Heart left ventricle (tissue), 16 donors: ENCODE data around the gene TMEFF1. TPM values are rescaled to one million over a fixed set of nuclear protein-coding genes. Genes with fewer than 3 reads are reported as not detected.

ENCODE experiments used
- ATAC-seq, 4 donors: fragments of 200-7000 bp; cut with Tn5 transposase; one replicate each; pipeline ENCODE4 v1.9.1; 2020 to 2022; ENCODE audit warnings: moderate library complexity in 4 of 4, mild to moderate bottlenecking in 3 of 4, moderate number of reproducible peaks in 1 of 4
- DNase-seq, 5 donors: peaks; one replicate each; pipeline ENCODE4 v3.0.0-alpha.2; 2020
- H3K27ac ChIP-seq, 12 donors: fragments of 200-600 bp; sonication (generic) in 4 of 12; one replicate each; pipeline versions ENCODE4 v1.5.0 to v1.8.0; 2016 to 2022; ENCODE audit warnings: mild to moderate bottlenecking in 2 of 12
- H3K27me3 ChIP-seq, 9 donors: fragments of 200-600 bp; sonication (generic) in 2 of 9; one replicate each; pipeline versions ENCODE4 v1.5.1 to v1.8.0; 2016 to 2022; ENCODE audit warnings: mild to moderate bottlenecking in 3 of 9
- H3K36me3 ChIP-seq, 9 donors: fragments of 200-600 bp; sonication (generic) in 2 of 9; one replicate each; pipeline versions ENCODE4 v1.5.0 to v1.8.0; 2018 to 2022; ENCODE audit warnings: mild to moderate bottlenecking in 2 of 9
- H3K4me1 ChIP-seq, 12 donors: fragments of 200-600 bp; sonication (generic) in 4 of 12; one replicate each; pipeline versions ENCODE4 v1.5.0 to v1.8.0; 2016 to 2022; ENCODE audit warnings: mild to moderate bottlenecking in 3 of 12
- H3K4me3 ChIP-seq, 12 donors: fragments of 200-600 bp; sonication (generic) in 4 of 12; one replicate each; pipeline versions ENCODE4 v1.5.0 to v1.8.0; 2017 to 2022; ENCODE audit warnings: mild to moderate bottlenecking in 9 of 12, moderate library complexity in 4 of 12
- H3K9me3 ChIP-seq, 12 donors: fragments of 200-600 bp; sonication (generic) in 4 of 12; one replicate each; pipeline versions ENCODE4 v1.5.0 to v1.8.0; 2016 to 2022; ENCODE audit warnings: mild to moderate bottlenecking in 1 of 12
- POLR2A ChIP-seq, 2 donors: fragments of 450-650 bp; IDR thresholded peaks; one replicate each; pipeline ENCODE4 v1.6.1; 2017; ENCODE audit warnings: antibody characterized with exemption in 2 of 2, mild to moderate bottlenecking in 2 of 2, moderate library complexity in 2 of 2
- WGBS, 4 donors: extraction: QIAGEN DNeasy Blood & Tissue Kit in 2 of 4; methylation state at CpG; one replicate each; pipeline versions ENCODE4 v1.1.5 to v1.1.7; 2013 to 2018; 5-methylcytosine and 5-hydroxymethylcytosine counted together
- intact Hi-C, 10 donors: fragments of 100-400 bp; cut with DNase I; formaldehyde crosslinking; loops; one replicate each; pipeline versions ENCODE4 v1.11.1 to v1.14.2; 2022
- long read RNA-seq, 3 donors: library from polyadenylated mRNA; unstranded; transcript quantifications; one replicate each; pipeline ENCODE4 v2.0.0, GENCODE V29; 2020 to 2021
- polyA plus RNA-seq, 2 donors: library from polyadenylated mRNA; stranded (reverse); fragments of 200-250 nt; gene quantifications; one replicate each; pipeline ENCODE4 v1.2.3, GENCODE V29; 2013
- total RNA-seq, 9 donors: library from RNA; depleted of rRNA in 2 of 9; stranded (reverse); fragments of >200 nt in 2 of 9; fragmentation: NEBNext Ultra II Directional in 3 of 9; extraction: Animal tissue kit (Norgen Biotek cat#: 25700) in 3 of 9; gene quantifications; one replicate each; pipeline versions ENCODE4 v1.1.0 to v1.2.4, GENCODE V29; 2016 to 2023
- TF ChIP-seq, protein P1 (sequence below), 12 donors: fragments of 200-600 bp; sonication (generic) in 4 of 12; IDR thresholded peaks; one replicate each; pipeline versions ENCODE4 v1.5.0 to v1.8.0; 2018 to 2022; ENCODE audit warnings: antibody characterized with exemption in 12 of 12, mild to moderate bottlenecking in 5 of 12
- donor health status: ischemic (EF 13 %, LVEDD 7.1; RV severe dilation, severe dysfunction).
- donor health status: healthy with polysubstance abuse.
- donor health status: DM: no; HTN: yes; CAD: no.
- donor health status: DM: no; HTN: no; CAD: no.
- donor health status: ischemic (EF 25% LVEDD 6.9; RV normal size, moderate dysfunction).
- donor health status: ischemic (EF 25% LVEDD 5.7; RV mildly dilated, moderate dysfunction).
- donor health status: healthy.
- donor health status: DM: yes; HTN: yes; CAD: no.
- donor health status: ischemic (EF 35%, LVEDD 5.7; RV mildly dilated, moderate dysfunction).
- donor health status: nonischemic (EF 11% LVEDD 7.7; RV severe dilation, severe dysfunction).
- donor health status: DM: yes; HTN: yes; CAD: no.
- donor health status: PGD.
- donor health status: ischemic (EF 29% LVEDD 5.4; RV normal size, mild dysfunction).
- donor health status: nonischemic (EF 23%, LVEDD 6.1; RV moderate dilation, normal function).

Gene TMEFF1
- total RNA-seq (1 to 10 TPM in 1 of 9 donors, under 1 TPM in 5, not detected in 3; 0.14 to 1.1 (median 0.26) TPM), polyA plus RNA-seq (under 1 TPM in 1 of 2 donors, not detected in 1; 0.03 TPM)
- long read RNA-seq, donor 1, partial matches to known transcripts: 0 of 2 reads
- long read RNA-seq, donor 1, other reads (novel, unspliced or antisense): 0 of 2 reads
- long read RNA-seq, donor 2, partial matches to known transcripts: 0 of 1 reads
- long read RNA-seq, donor 2, other reads (novel, unspliced or antisense): 0 of 1 reads
- long read RNA-seq, donor 3, partial matches to known transcripts: 0 of 2 reads
- long read RNA-seq, donor 3, other reads (novel, unspliced or antisense): 0 of 2 reads

- intact Hi-C loops: no loop called here
- H3K4me1 ChIP-seq: peaks cover 0 to 15% (median 1%) of the 10 kb centered on the region in 12 donors
- no peaks in the 10 kb centered on the region for H3K9me3 ChIP-seq
- no peaks in the 10 kb centered on the region for H3K36me3 ChIP-seq
- ATAC-seq: peak; percentile 59 to 81 (median 70)
- TF ChIP-seq POLR2A (IDR thresholded peaks at IDR 0.05): no peak
- TF ChIP-seq, protein P1, sequence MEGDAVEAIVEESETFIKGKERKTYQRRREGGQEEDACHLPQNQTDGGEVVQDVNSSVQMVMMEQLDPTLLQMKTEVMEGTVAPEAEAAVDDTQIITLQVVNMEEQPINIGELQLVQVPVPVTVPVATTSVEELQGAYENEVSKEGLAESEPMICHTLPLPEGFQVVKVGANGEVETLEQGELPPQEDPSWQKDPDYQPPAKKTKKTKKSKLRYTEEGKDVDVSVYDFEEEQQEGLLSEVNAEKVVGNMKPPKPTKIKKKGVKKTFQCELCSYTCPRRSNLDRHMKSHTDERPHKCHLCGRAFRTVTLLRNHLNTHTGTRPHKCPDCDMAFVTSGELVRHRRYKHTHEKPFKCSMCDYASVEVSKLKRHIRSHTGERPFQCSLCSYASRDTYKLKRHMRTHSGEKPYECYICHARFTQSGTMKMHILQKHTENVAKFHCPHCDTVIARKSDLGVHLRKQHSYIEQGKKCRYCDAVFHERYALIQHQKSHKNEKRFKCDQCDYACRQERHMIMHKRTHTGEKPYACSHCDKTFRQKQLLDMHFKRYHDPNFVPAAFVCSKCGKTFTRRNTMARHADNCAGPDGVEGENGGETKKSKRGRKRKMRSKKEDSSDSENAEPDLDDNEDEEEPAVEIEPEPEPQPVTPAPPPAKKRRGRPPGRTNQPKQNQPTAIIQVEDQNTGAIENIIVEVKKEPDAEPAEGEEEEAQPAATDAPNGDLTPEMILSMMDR (IDR thresholded peaks at IDR 0.05): peak in 6 of 12 donors; percentile 7 to 39 (median 28)
- WGBS, 4 donors: 1 to 22% (median 7%) methylated on average over 1 to 54 of the region's 54 CpGs
- peak within 1 kb of the TSS; percentile 42 to 86 (median 62) for H3K4me3 ChIP-seq
- H3K27me3 ChIP-seq: peaks cover 0 to 25% (median 0%) of the 10 kb centered on the region in 9 donors
- peak within 1 kb of the TSS in 1 of 12 donors; percentile 11 for H3K27ac ChIP-seq
- peak; percentile 36 to 67 (median 37) for DNase-seq
These were observed at the start of gene TMEFF1 for GRCh38 chr9:100472788-100473275. Gene TMEFF1, plus strand, starts transcription at chr9:100473149. Its CDS starts 396 bp downstream, at chr9:100473545.

DNA sequence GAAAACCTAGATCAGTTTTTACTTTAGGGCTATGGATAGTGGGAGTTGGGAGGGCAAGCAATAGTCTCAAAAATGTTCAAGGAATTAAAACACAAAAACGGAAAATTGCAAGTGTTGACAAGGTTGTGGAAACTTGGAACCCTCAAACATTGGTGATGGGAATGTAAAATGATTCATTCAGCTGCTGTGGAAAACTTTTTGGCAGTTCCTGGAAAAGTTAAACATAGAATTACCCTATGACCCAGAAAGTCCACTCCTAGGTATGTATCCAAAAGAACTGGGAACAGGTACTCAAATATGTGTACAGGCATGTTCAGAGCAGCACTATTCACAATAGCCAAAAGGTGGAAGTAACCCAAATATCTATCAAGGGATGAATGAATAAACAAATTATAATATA, 47.2 kb upstream of the TMEFF1 start:
- no peak overlapping the region for H3K4me3 ChIP-seq
- no peak for DNase-seq
- H3K9me3 ChIP-seq: no peaks in the 10 kb centered on the region
- peak in 1 of 4 donors; percentile 21 for ATAC-seq
- intact Hi-C loops: loop anchor here in 8 of 10 donors (5.0 to 10.0 kb wide), 6 partner anchors 71 to 601 kb away; partner anchors contain the start of genes TEX10 (in 7 of the 8) and NR4A3 (in 1 of the 8)
- H3K36me3 ChIP-seq: no peaks in the 10 kb centered on the region
- peaks cover 0 to 33% (median 20%) of the 10 kb centered on the region in 12 donors for H3K4me1 ChIP-seq
- TF ChIP-seq, protein P1 (IDR thresholded peaks at IDR 0.05): no peak
- no peak for TF ChIP-seq POLR2A (IDR thresholded peaks at IDR 0.05)
- no peaks in the 10 kb centered on the region for H3K27me3 ChIP-seq
- peak overlapping the region in 7 of 12 donors; percentile 76 to 95 (median 86) for H3K27ac ChIP-seq
- 26 to 32% (median 29%) methylated on average over 1 of the region's 1 CpG for WGBS, 4 donors

GRCh38 chr9:100426189-100426529, 46.8 kb upstream of the TMEFF1 start:
- peaks cover 0 to 33% (median 20%) of the 10 kb centered on the region in 12 donors for H3K4me1 ChIP-seq
- no peak for TF ChIP-seq POLR2A (IDR thresholded peaks at IDR 0.05)
- TF ChIP-seq, protein P1 (IDR thresholded peaks at IDR 0.05): no peak
- DNase-seq: no peak
- peak overlapping the region in 11 of 12 donors; percentile 45 to 98 (median 66) for H3K4me3 ChIP-seq
- intact Hi-C loops: loop anchor here in 8 of 10 donors (5.0 to 10.0 kb wide), 6 partner anchors 71 to 601 kb away; partner anchors contain the start of genes TEX10 (in 7 of the 8) and NR4A3 (in 1 of the 8)
- peak overlapping the region in 11 of 12 donors; percentile 76 to 95 (median 86) for H3K27ac ChIP-seq
- H3K27me3 ChIP-seq: no peaks in the 10 kb centered on the region
- H3K9me3 ChIP-seq: no peaks in the 10 kb centered on the region
- ATAC-seq: no peak
- 46 to 50% (median 49%) methylated on average over 7 of the region's 7 CpGs for WGBS, 4 donors
- H3K36me3 ChIP-seq: no peaks in the 10 kb centered on the region
